ENCODE data around the gene UVRAG.

Gene UVRAG

GRCh38 chr11:75789521-75789920 is 25.5 kb upstream of the UVRAG start:
- ATAC-seq (replicated peaks; ENCODE audit: extremely low read depth, poor library complexity, severe bottlenecking) (no peak), DNase-seq (ENCODE audit: low spot score in 2 of 2) (no peak)
- no peaks in the 10 kb centered on the region for H3K27me3 Mint-ChIP-seq
- no peaks in the 10 kb centered on the region for H3K4me1 Mint-ChIP-seq
- no peak overlapping the region for H3K27ac Mint-ChIP-seq (ENCODE audit: low read depth)
- H3K9me3 Mint-ChIP-seq = no peaks in the 10 kb centered on the region
- no peak overlapping the region for H3K4me3 Mint-ChIP-seq
- no peaks in the 10 kb centered on the region for H3K36me3 Mint-ChIP-seq (ENCODE audit: insufficient read depth)

- no peak for ATAC-seq (replicated peaks; ENCODE audit: extremely low read depth, poor library complexity, severe bottlenecking)
- Mint-ChIP-seq H3K4me3 (no peak overlapping the region), H3K27me3 (no peaks in the 10 kb centered on the region), H3K36me3 (ENCODE audit: insufficient read depth) (no peaks in the 10 kb centered on the region), H3K4me1 (no peaks in the 10 kb centered on the region), H3K27ac (ENCODE audit: low read depth) (no peak overlapping the region), H3K9me3 (no peaks in the 10 kb centered on the region)
- DNase-seq (ENCODE audit: low spot score in 2 of 2) = no peak
Measured at GRCh38 chr11:75790986-75791385, 24.0 kb upstream of the UVRAG start.

GRCh38 chr11:75792127-75792731 is 22.8 kb upstream of the UVRAG start:
- no peak for DNase-seq (ENCODE audit: low spot score in 2 of 2)
- no peaks in the 10 kb centered on the region for H3K4me1 Mint-ChIP-seq
- H3K4me3 Mint-ChIP-seq = no peak overlapping the region
- no peaks in the 10 kb centered on the region for H3K27me3 Mint-ChIP-seq
- no peaks in the 10 kb centered on the region for H3K36me3 Mint-ChIP-seq (ENCODE audit: insufficient read depth)
- no peaks in the 10 kb centered on the region for H3K9me3 Mint-ChIP-seq
- ATAC-seq (replicated peaks; ENCODE audit: extremely low read depth, poor library complexity, severe bottlenecking) = no peak
- H3K27ac Mint-ChIP-seq (ENCODE audit: low read depth) = no peak overlapping the region

- H3K4me1 Mint-ChIP-seq = no peaks in the 10 kb centered on the region
- H3K4me3 Mint-ChIP-seq = no peak overlapping the region
- H3K9me3 Mint-ChIP-seq = no peaks in the 10 kb centered on the region
- H3K27ac Mint-ChIP-seq (ENCODE audit: low read depth) = no peak overlapping the region
- ATAC-seq (replicated peaks; ENCODE audit: extremely low read depth, poor library complexity, severe bottlenecking) (no peak), DNase-seq (ENCODE audit: low spot score in 2 of 2) (no peak)
- H3K27me3 Mint-ChIP-seq = no peaks in the 10 kb centered on the region
- H3K36me3 Mint-ChIP-seq (ENCODE audit: insufficient read depth) = no peaks in the 10 kb centered on the region
Measured at GRCh38 chr11:75792997-75793800, 21.8 kb upstream of the UVRAG start.

- H3K27me3 Mint-ChIP-seq = no peaks in the 10 kb centered on the region
- H3K4me1 Mint-ChIP-seq = no peaks in the 10 kb centered on the region
- DNase-seq (ENCODE audit: low spot score in 2 of 2) = no peak
- no peaks in the 10 kb centered on the region for H3K9me3 Mint-ChIP-seq
- H3K4me3 Mint-ChIP-seq = no peak overlapping the region
- ATAC-seq (replicated peaks; ENCODE audit: extremely low read depth, poor library complexity, severe bottlenecking) = no peak
- H3K36me3 Mint-ChIP-seq (ENCODE audit: insufficient read depth) = no peaks in the 10 kb centered on the region
- no peak overlapping the region for H3K27ac Mint-ChIP-seq (ENCODE audit: low read depth)
Measured at GRCh38 chr11:75793966-75794365, 21.0 kb upstream of the UVRAG start.

- ATAC-seq (replicated peaks; ENCODE audit: extremely low read depth, poor library complexity, severe bottlenecking) (no peak), DNase-seq (ENCODE audit: low spot score in 2 of 2) (no peak)
- Mint-ChIP-seq H3K4me3 (no peak overlapping the region), H3K36me3 (ENCODE audit: insufficient read depth) (no peaks in the 10 kb centered on the region), H3K27me3 (no peaks in the 10 kb centered on the region), H3K9me3 (no peaks in the 10 kb centered on the region), H3K4me1 (no peaks in the 10 kb centered on the region), H3K27ac (ENCODE audit: low read depth) (peak overlapping the region; percentile 15)
Measured at GRCh38 chr11:75795276-75796090, 19.5 kb upstream of the UVRAG start.

- Mint-ChIP-seq H3K4me3 (no peak overlapping the region), H3K36me3 (ENCODE audit: insufficient read depth) (no peaks in the 10 kb centered on the region), H3K4me1 (no peaks in the 10 kb centered on the region), H3K27me3 (no peaks in the 10 kb centered on the region), H3K27ac (ENCODE audit: low read depth) (no peak overlapping the region), H3K9me3 (no peaks in the 10 kb centered on the region)
- ATAC-seq (replicated peaks; ENCODE audit: extremely low read depth, poor library complexity, severe bottlenecking) (no peak), DNase-seq (ENCODE audit: low spot score in 2 of 2) (no peak)
Measured at GRCh38 chr11:75796091-75796435, 18.9 kb upstream of the UVRAG start.

GRCh38 chr11:75797116-75797515 is 17.9 kb upstream of the UVRAG start:
- no peak for DNase-seq (ENCODE audit: low spot score in 2 of 2)
- no peak for ATAC-seq (replicated peaks; ENCODE audit: extremely low read depth, poor library complexity, severe bottlenecking)
- H3K36me3 Mint-ChIP-seq (ENCODE audit: insufficient read depth) = no peaks in the 10 kb centered on the region
- H3K27me3 Mint-ChIP-seq = no peaks in the 10 kb centered on the region
- H3K9me3 Mint-ChIP-seq = no peaks in the 10 kb centered on the region
- peaks cover 7% of the 10 kb centered on the region for H3K4me1 Mint-ChIP-seq
- no peak overlapping the region for H3K27ac Mint-ChIP-seq (ENCODE audit: low read depth)
- no peak overlapping the region for H3K4me3 Mint-ChIP-seq

- Mint-ChIP-seq H3K27ac (ENCODE audit: low read depth) (no peak overlapping the region), H3K4me3 (no peak overlapping the region)
Measured at GRCh38 chr11:75797792-75798191, 17.2 kb upstream of the UVRAG start.

GRCh38 chr11:75800136-75800675 is 14.8 kb upstream of the UVRAG start:
- ATAC-seq (replicated peaks; ENCODE audit: extremely low read depth, poor library complexity, severe bottlenecking) (no peak), DNase-seq (ENCODE audit: low spot score in 2 of 2) (no peak)
- Mint-ChIP-seq H3K36me3 (ENCODE audit: insufficient read depth) (peaks cover 1% of the 10 kb centered on the region), H3K9me3 (no peaks in the 10 kb centered on the region), H3K4me3 (no peak overlapping the region), H3K27ac (ENCODE audit: low read depth) (no peak overlapping the region), H3K27me3 (no peaks in the 10 kb centered on the region), H3K4me1 (peaks cover 12% of the 10 kb centered on the region)

More at GRCh38 chr11:75797792-75798191, 17.2 kb upstream of the UVRAG start:
- Mint-ChIP-seq H3K4me1 (peaks cover 12% of the 10 kb centered on the region), H3K27me3 (no peaks in the 10 kb centered on the region), H3K9me3 (no peaks in the 10 kb centered on the region), H3K36me3 (ENCODE audit: insufficient read depth) (peaks cover 1% of the 10 kb centered on the region)
- DNase-seq (ENCODE audit: low spot score in 2 of 2) (no peak), ATAC-seq (replicated peaks; ENCODE audit: extremely low read depth, poor library complexity, severe bottlenecking) (no peak)

GRCh38 chr11:75800728-75801361 is 14.2 kb upstream of the UVRAG start:
- H3K4me3 Mint-ChIP-seq = no peak overlapping the region
- H3K9me3 Mint-ChIP-seq = no peaks in the 10 kb centered on the region
- H3K27me3 Mint-ChIP-seq = no peaks in the 10 kb centered on the region
- peaks cover 1% of the 10 kb centered on the region for H3K36me3 Mint-ChIP-seq (ENCODE audit: insufficient read depth)
- H3K4me1 Mint-ChIP-seq = peaks cover 12% of the 10 kb centered on the region
- no peak for ATAC-seq (replicated peaks; ENCODE audit: extremely low read depth, poor library complexity, severe bottlenecking)
- no peak for DNase-seq (ENCODE audit: low spot score in 2 of 2)
- no peak overlapping the region for H3K27ac Mint-ChIP-seq (ENCODE audit: low read depth)

GRCh38 chr11:75801362-75802020 is 13.5 kb upstream of the UVRAG start:
- no peak overlapping the region for H3K4me3 Mint-ChIP-seq
- H3K27me3 Mint-ChIP-seq = no peaks in the 10 kb centered on the region
- DNase-seq (ENCODE audit: low spot score in 2 of 2) (no peak), ATAC-seq (replicated peaks; ENCODE audit: extremely low read depth, poor library complexity, severe bottlenecking) (no peak)
- H3K9me3 Mint-ChIP-seq = no peaks in the 10 kb centered on the region
- H3K36me3 Mint-ChIP-seq (ENCODE audit: insufficient read depth) = peaks cover 1% of the 10 kb centered on the region
- no peak overlapping the region for H3K27ac Mint-ChIP-seq (ENCODE audit: low read depth)
- H3K4me1 Mint-ChIP-seq = peaks cover 12% of the 10 kb centered on the region
